Neural crest cell (in vitro differentiated cells): ENCODE measurements around the gene MAGED4B. TPM values are rescaled to one million over a fixed set of nuclear protein-coding genes. Genes with fewer than 3 reads are reported as not detected.

ENCODE experiments used
- DNase-seq: peaks from one replicate; pipeline ENCODE4 v3.0.0; 2021; ENCODE audit warnings: low read depth, mixed read lengths, low spot score
- H3K27ac Mint-ChIP-seq: one replicate; pipeline ENCODE4 v1.8.0; 2021; ENCODE audit warnings: mild to moderate bottlenecking, mixed read lengths; ENCODE audit not compliant: unreplicated experiment
- H3K27me3 Mint-ChIP-seq: 2 replicates; pipeline ENCODE4 v1.8.0; 2021; ENCODE audit warnings: low read depth, mild to moderate bottlenecking, mixed read lengths
- H3K36me3 Mint-ChIP-seq: 2 replicates; pipeline ENCODE4 v1.8.0; 2021; ENCODE audit warnings: low read depth, mild to moderate bottlenecking, mixed read lengths
- H3K4me1 Mint-ChIP-seq: 2 replicates; pipeline ENCODE4 v1.8.0; 2021; ENCODE audit warnings: mixed read lengths
- H3K4me3 Mint-ChIP-seq: one replicate; pipeline ENCODE4 v1.8.0; 2021; ENCODE audit warnings: mild to moderate bottlenecking, mixed read lengths
- H3K9me3 Mint-ChIP-seq: 2 replicates; pipeline ENCODE4 v1.8.0; 2021; ENCODE audit warnings: mixed read lengths
- total RNA-seq: library from RNA; stranded (reverse); gene quantifications from 2 replicates; pipeline ENCODE4 v1.2.1, GENCODE V29; 2021
- TF ChIP-seq, protein P1 (sequence below): fragments of 200-600 bp; sonication (generic); conservative IDR thresholded peaks from 2 replicates; pipeline ENCODE4 v1.5.0; 2021; ENCODE audit warnings: antibody characterized with exemption, mild to moderate bottlenecking

Gene MAGED4B
- total RNA-seq, 1 donor from 2014 or later: 175 TPM

DNA sequence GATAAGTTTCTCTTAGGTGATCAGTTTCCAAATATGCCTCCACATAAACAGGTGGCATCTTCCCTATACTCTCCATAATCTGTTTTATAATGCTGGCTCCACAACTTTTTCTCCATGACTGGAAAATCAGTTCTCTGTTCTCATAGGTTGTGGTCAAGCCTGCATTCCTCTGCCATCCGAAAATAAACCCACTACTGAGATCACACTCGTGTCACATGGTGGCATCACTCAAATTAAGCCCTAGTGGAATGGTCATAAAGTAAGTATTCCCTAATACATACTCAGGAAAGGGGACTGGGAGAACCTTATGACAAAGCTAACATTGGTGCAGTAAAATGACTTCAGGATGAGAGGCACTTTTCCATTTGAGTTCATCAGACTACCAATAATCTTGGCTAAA, 37.6 kb downstream of the MAGED4B start:
- peaks cover 7% of the 10 kb centered on the region for H3K9me3 Mint-ChIP-seq
- H3K4me1 Mint-ChIP-seq: no peaks in the 10 kb centered on the region
- no peak overlapping the region for H3K27ac Mint-ChIP-seq
- TF ChIP-seq, protein P1, sequence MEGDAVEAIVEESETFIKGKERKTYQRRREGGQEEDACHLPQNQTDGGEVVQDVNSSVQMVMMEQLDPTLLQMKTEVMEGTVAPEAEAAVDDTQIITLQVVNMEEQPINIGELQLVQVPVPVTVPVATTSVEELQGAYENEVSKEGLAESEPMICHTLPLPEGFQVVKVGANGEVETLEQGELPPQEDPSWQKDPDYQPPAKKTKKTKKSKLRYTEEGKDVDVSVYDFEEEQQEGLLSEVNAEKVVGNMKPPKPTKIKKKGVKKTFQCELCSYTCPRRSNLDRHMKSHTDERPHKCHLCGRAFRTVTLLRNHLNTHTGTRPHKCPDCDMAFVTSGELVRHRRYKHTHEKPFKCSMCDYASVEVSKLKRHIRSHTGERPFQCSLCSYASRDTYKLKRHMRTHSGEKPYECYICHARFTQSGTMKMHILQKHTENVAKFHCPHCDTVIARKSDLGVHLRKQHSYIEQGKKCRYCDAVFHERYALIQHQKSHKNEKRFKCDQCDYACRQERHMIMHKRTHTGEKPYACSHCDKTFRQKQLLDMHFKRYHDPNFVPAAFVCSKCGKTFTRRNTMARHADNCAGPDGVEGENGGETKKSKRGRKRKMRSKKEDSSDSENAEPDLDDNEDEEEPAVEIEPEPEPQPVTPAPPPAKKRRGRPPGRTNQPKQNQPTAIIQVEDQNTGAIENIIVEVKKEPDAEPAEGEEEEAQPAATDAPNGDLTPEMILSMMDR: no peak
- H3K27me3 Mint-ChIP-seq: peaks cover 2% of the 10 kb centered on the region
- H3K4me3 Mint-ChIP-seq: no peak overlapping the region
- DNase-seq: no peak
- H3K36me3 Mint-ChIP-seq: peaks cover 8% of the 10 kb centered on the region

- Mint-ChIP-seq H3K36me3 (no peaks in the 10 kb centered on the region), H3K27me3 (peaks cover 2% of the 10 kb centered on the region), H3K4me1 (peaks cover 5% of the 10 kb centered on the region)
Observed at GRCh38 chrX:52015794-52016193, 53.2 kb downstream of the MAGED4B start.

More at GRCh38 chrX:52015794-52016193, 53.2 kb downstream of the MAGED4B start:
- no peak for DNase-seq
- TF ChIP-seq, protein P1: no peak
- Mint-ChIP-seq H3K9me3 (peaks cover 4% of the 10 kb centered on the region), H3K27ac (no peak overlapping the region), H3K4me3 (no peak overlapping the region)

Other genes starting within 250 kb of the MAGED4B start
- gene MAGED1, start 175.6 kb downstream of the MAGED4B start, total RNA-seq: 237 and 246 TPM in 2 replicates
- 122 and 143 TPM in 2 replicates for gene MAGED4, start 115.7 kb upstream of the MAGED4B start, total RNA-seq